ENCODE measurements around the gene SPACA6. TPM values are rescaled to one million over a fixed set of nuclear protein-coding genes. Genes with fewer than 3 reads are reported as not detected.

SPACA6 gene
- total and polyA plus RNA-seq, 2 donors (not counting 1 experiment from before 2014, with no cell fraction given), result 5.5 to 8.6 TPM

DNA sequence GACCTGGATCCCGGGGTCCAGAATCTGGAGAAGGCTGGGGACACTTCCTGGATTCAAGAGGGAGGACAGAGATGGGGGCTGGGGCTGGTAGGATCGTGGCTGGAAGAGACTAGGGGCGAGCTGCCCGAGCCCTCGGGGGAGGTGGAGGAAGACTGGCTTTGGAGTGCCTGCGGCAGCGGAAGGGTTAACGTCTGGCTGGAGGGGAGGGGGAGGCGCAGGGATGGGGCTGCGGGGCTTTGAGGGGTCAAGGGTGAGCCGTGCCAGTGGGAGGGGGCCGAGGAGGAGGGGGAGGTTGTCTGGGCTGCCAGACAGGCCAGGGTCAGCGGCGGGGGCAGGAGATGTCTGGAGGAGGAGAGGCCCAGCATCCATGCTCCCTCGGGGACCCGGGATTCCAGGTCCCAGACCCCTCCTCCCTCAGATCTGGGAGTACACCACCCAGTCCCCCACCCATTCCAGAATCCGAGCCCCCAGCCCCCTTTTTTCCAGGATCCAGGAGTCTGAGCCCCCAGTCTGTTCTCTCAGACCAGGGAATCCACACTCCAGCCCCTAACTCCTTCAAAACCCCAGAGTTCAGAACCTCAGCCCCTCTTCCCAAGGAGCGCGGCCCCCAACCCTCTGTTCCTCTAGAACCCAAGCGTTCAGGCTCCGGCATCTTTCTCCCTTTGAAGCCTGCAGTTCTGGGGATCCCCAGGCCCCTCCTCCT lies 3.2 kb upstream of the SPACA6 start:
- H3K4me3 ChIP-seq (replicated peaks in 1 of 4; ENCODE audit: control extremely low read depth in 1 of 4, insufficient read depth in 1 of 4, low read depth in 3 of 4, low read length in 4 of 4), result peak overlapping the region; percentile 66 to 98 (median 86)
- H3K4me2 ChIP-seq (ENCODE audit: extremely low read depth, insufficient read depth, low read length), result peak overlapping the region; percentile 96
- H3K27me3 ChIP-seq (ENCODE audit: control insufficient read depth, insufficient read depth, low read length), result no peaks in the 10 kb centered on the region
- H2AFZ ChIP-seq (ENCODE audit: low read length), result no peak overlapping the region
- H3K9ac ChIP-seq (ENCODE audit: insufficient read depth, low read length), result peak overlapping the region; percentile 77
- TF ChIP-seq, protein P1, sequence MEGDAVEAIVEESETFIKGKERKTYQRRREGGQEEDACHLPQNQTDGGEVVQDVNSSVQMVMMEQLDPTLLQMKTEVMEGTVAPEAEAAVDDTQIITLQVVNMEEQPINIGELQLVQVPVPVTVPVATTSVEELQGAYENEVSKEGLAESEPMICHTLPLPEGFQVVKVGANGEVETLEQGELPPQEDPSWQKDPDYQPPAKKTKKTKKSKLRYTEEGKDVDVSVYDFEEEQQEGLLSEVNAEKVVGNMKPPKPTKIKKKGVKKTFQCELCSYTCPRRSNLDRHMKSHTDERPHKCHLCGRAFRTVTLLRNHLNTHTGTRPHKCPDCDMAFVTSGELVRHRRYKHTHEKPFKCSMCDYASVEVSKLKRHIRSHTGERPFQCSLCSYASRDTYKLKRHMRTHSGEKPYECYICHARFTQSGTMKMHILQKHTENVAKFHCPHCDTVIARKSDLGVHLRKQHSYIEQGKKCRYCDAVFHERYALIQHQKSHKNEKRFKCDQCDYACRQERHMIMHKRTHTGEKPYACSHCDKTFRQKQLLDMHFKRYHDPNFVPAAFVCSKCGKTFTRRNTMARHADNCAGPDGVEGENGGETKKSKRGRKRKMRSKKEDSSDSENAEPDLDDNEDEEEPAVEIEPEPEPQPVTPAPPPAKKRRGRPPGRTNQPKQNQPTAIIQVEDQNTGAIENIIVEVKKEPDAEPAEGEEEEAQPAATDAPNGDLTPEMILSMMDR (conservative IDR thresholded peaks at IDR 0.05 in 1 of 2, IDR thresholded peaks at IDR 0.05 in 1 of 2; ENCODE audit: low read depth in 1 of 2, low read length in 2 of 2), result no peak
- TF ChIP-seq EZH2 (IDR thresholded peaks at IDR 0.05; ENCODE audit: low read length, missing control alignments), result no peak
- peaks cover 58% of the 10 kb centered on the region for H3K79me2 ChIP-seq (ENCODE audit: control insufficient read depth, insufficient read depth, low read length)
- H3K4me1 ChIP-seq (ENCODE audit: control insufficient read depth, extremely low read depth, insufficient read depth, low read length), result peaks cover 16% of the 10 kb centered on the region
- DNase-seq (ENCODE audit: low read depth in 2 of 2), result peak; percentile 41 to 46
- H3K36me3 ChIP-seq (ENCODE audit: control insufficient read depth, insufficient read depth, low read length), result peaks cover 12% of the 10 kb centered on the region
- peak overlapping the region; percentile 93 for H3K27ac ChIP-seq (ENCODE audit: insufficient read depth, low read length)
- H3K9me3 ChIP-seq (ENCODE audit: control insufficient read depth, insufficient read depth, low read depth, low read length), result no peaks in the 10 kb centered on the region
- H4K20me1 ChIP-seq (ENCODE audit: control insufficient read depth, extremely low read depth, insufficient read depth, low read length), result no peaks in the 10 kb centered on the region

DNA sequence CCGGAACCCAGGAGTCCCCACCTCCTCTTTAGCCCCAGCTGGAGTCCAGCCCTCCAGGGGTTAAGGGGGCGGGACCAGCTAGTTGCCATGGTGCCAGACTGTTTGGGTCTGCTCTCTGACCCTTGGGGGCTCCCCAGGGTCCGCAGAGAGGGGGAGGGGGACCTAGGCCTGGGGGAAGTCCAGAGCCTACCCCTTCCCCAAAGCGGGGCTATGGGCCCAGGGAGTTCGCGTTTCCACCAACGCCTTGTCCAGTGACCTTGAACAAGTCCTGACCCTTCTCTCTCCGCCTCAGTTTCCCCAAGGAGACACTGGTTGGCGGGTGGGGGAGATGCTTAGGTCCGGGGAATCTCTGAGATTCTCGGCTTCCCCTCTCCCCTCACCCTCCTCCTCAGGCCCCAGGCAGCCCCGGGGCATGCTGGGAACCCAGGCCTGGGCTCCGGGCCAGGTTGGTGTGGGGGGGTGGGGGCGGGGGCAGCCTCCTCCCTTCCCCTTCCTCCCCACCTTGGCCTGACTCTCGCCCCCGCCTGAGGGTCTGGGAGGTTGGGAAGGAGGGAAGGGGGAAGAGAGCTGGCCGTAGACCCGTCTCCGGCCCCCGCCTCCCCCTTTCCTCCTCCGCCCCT lies 2.6 kb upstream of the SPACA6 start:
- H3K27me3 ChIP-seq (ENCODE audit: control insufficient read depth, insufficient read depth, low read length), result no peaks in the 10 kb centered on the region
- H3K36me3 ChIP-seq (ENCODE audit: control insufficient read depth, insufficient read depth, low read length), result peaks cover 17% of the 10 kb centered on the region
- peak overlapping the region; percentile 77 for H3K9ac ChIP-seq (ENCODE audit: insufficient read depth, low read length)
- peak; percentile 78 to 79 for DNase-seq (ENCODE audit: low read depth in 2 of 2)
- peak overlapping the region; percentile 66 to 98 (median 86) for H3K4me3 ChIP-seq (replicated peaks in 1 of 4; ENCODE audit: control extremely low read depth in 1 of 4, insufficient read depth in 1 of 4, low read depth in 3 of 4, low read length in 4 of 4)
- H3K27ac ChIP-seq (ENCODE audit: insufficient read depth, low read length), result peak overlapping the region; percentile 93
- no peaks in the 10 kb centered on the region for H3K9me3 ChIP-seq (ENCODE audit: control insufficient read depth, insufficient read depth, low read depth, low read length)
- peaks cover 16% of the 10 kb centered on the region for H3K4me1 ChIP-seq (ENCODE audit: control insufficient read depth, extremely low read depth, insufficient read depth, low read length)
- peak overlapping the region; percentile 96 for H3K4me2 ChIP-seq (ENCODE audit: extremely low read depth, insufficient read depth, low read length)
- H4K20me1 ChIP-seq (ENCODE audit: control insufficient read depth, extremely low read depth, insufficient read depth, low read length), result no peaks in the 10 kb centered on the region
- peaks cover 64% of the 10 kb centered on the region for H3K79me2 ChIP-seq (ENCODE audit: control insufficient read depth, insufficient read depth, low read length)
- no peak for TF ChIP-seq EZH2 (IDR thresholded peaks at IDR 0.05; ENCODE audit: low read length, missing control alignments)
- TF ChIP-seq, protein P1 (conservative IDR thresholded peaks at IDR 0.05 in 1 of 2, IDR thresholded peaks at IDR 0.05 in 1 of 2; ENCODE audit: low read depth in 1 of 2, low read length in 2 of 2), result no peak
- H2AFZ ChIP-seq (ENCODE audit: low read length), result no peak overlapping the region

DNA sequence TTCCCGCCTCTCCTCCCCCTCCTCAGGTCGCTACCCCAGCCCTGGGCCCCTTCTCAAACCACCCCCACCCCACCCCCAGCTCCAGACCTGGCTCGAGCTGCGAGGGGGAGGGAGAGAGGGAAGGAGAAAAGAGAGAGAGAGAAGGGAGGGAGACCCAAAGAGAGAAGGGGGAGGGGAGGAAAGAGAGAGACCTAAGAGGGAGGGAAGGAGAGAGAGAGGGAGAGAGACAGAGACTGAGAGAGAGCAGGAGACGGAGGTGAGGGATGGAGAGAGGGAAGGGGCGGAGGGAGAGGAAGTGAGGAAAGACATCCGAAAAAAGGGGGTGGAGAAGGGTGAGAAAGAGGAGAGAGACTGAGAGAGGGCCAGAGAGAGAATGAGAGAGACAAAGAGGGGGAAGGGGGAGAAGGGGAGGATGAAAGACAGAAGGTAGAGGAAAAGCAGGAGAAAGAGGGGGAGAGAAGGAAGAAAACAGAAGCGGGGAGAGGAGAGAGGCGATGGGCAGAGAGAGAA lies 2.0 kb upstream of the SPACA6 start:
- H3K4me2 ChIP-seq (ENCODE audit: extremely low read depth, insufficient read depth, low read length), result peak overlapping the region; percentile 96
- TF ChIP-seq, protein P1 (conservative IDR thresholded peaks at IDR 0.05 in 1 of 2, IDR thresholded peaks at IDR 0.05 in 1 of 2; ENCODE audit: low read depth in 1 of 2, low read length in 2 of 2), result no peak
- no peak for TF ChIP-seq EZH2 (IDR thresholded peaks at IDR 0.05; ENCODE audit: low read length, missing control alignments)
- H4K20me1 ChIP-seq (ENCODE audit: control insufficient read depth, extremely low read depth, insufficient read depth, low read length), result no peaks in the 10 kb centered on the region

More for the DNA sequence above, 2.0 kb upstream of the SPACA6 start:
- DNase-seq (ENCODE audit: low read depth in 2 of 2), result peak; percentile 75 to 78
- Histone ChIP-seq H3K27me3 (ENCODE audit: control insufficient read depth, insufficient read depth, low read length) (no peaks in the 10 kb centered on the region), H3K79me2 (ENCODE audit: control insufficient read depth, insufficient read depth, low read length) (peaks cover 68% of the 10 kb centered on the region), H2AFZ (ENCODE audit: low read length) (no peak overlapping the region), H3K27ac (ENCODE audit: insufficient read depth, low read length) (peak overlapping the region; percentile 54), H3K9ac (ENCODE audit: insufficient read depth, low read length) (peak overlapping the region; percentile 23), H3K9me3 (ENCODE audit: control insufficient read depth, insufficient read depth, low read depth, low read length) (no peaks in the 10 kb centered on the region), H3K4me3 (replicated peaks in 1 of 4; ENCODE audit: control extremely low read depth in 1 of 4, insufficient read depth in 1 of 4, low read depth in 3 of 4, low read length in 4 of 4) (peak overlapping the region; percentile 63 to 98 (median 76)), H3K4me1 (ENCODE audit: control insufficient read depth, extremely low read depth, insufficient read depth, low read length) (peaks cover 15% of the 10 kb centered on the region), H3K36me3 (ENCODE audit: control insufficient read depth, insufficient read depth, low read length) (peaks cover 19% of the 10 kb centered on the region)

All from fibroblast of lung (primary cell).